Hepatocyte (in vitro differentiated cells): ENCODE results near the gene ATP6V0E1.

ENCODE experiments used
- EZH2 ChIP-seq: fragments of 200-600 bp; sonication (generic); IDR thresholded peaks from 2 replicates; pipeline ENCODE4 v1.6.1; 2016; ENCODE audit warnings: antibody characterized with exemption, mild to moderate bottlenecking, borderline replicate concordance
- TF ChIP-seq, protein P1 (sequence below): fragments of 200-600 bp; sonication (generic); IDR thresholded peaks from 2 replicates; pipeline ENCODE4 v1.5.1; 2016; ENCODE audit warnings: antibody characterized with exemption, mild to moderate bottlenecking; ENCODE audit not compliant: poor library complexity

DNA sequence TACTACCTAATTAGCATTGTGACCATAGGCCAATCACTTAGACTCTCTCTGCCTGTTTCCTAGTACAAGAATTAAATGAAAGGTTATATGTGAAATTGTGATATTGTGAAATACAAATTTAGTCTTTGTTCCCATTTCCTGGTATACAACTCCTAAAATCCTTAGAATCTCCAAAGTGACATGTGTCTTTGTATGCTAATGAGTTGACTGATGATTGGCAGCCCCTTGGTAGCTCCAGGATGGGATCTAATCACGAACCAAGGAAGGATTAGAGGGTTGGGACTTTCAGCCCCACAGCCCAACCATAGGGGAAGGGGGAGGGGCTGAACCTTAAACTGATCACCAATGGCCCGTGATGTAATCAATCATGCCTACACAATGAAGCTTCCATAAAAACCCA lies 31.6 kb downstream of the ATP6V0E1 start:
- TF ChIP-seq, protein P1, sequence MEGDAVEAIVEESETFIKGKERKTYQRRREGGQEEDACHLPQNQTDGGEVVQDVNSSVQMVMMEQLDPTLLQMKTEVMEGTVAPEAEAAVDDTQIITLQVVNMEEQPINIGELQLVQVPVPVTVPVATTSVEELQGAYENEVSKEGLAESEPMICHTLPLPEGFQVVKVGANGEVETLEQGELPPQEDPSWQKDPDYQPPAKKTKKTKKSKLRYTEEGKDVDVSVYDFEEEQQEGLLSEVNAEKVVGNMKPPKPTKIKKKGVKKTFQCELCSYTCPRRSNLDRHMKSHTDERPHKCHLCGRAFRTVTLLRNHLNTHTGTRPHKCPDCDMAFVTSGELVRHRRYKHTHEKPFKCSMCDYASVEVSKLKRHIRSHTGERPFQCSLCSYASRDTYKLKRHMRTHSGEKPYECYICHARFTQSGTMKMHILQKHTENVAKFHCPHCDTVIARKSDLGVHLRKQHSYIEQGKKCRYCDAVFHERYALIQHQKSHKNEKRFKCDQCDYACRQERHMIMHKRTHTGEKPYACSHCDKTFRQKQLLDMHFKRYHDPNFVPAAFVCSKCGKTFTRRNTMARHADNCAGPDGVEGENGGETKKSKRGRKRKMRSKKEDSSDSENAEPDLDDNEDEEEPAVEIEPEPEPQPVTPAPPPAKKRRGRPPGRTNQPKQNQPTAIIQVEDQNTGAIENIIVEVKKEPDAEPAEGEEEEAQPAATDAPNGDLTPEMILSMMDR, result no peak
- no peak for TF ChIP-seq EZH2
